ENCODE data around the gene ZNF326. TPM values are rescaled to one million over a fixed set of nuclear protein-coding genes. Genes with fewer than 3 reads are reported as not detected.

The ZNF326 gene
- total RNA-seq, 2 donors from 2014 or later = 35.5 to 46.2 TPM

- no peak overlapping the region for H3K4me3 Mint-ChIP-seq
- peaks cover 18% of the 10 kb centered on the region for H3K4me1 Mint-ChIP-seq
- H3K36me3 Mint-ChIP-seq (ENCODE audit: low read depth) = peaks cover 7% of the 10 kb centered on the region
- no peak for DNase-seq
- peaks cover 9% of the 10 kb centered on the region for H3K27me3 Mint-ChIP-seq
- H3K27ac Mint-ChIP-seq = no peak overlapping the region
- no peaks in the 10 kb centered on the region for H3K9me3 ChIP-seq (ENCODE audit: control insufficient read depth, low read length, poor library complexity, severe bottlenecking)
- ATAC-seq = no peak
Observed at GRCh38 chr1:89955311-89956205, 39.4 kb upstream of the ZNF326 start.

- H3K4me3 Mint-ChIP-seq = no peak overlapping the region
- DNase-seq = no peak
- H3K36me3 Mint-ChIP-seq (ENCODE audit: low read depth) = peaks cover 7% of the 10 kb centered on the region
- H3K4me1 Mint-ChIP-seq = peaks cover 18% of the 10 kb centered on the region
- H3K9me3 ChIP-seq (ENCODE audit: control insufficient read depth, low read length, poor library complexity, severe bottlenecking) = no peaks in the 10 kb centered on the region
- H3K27me3 Mint-ChIP-seq = peaks cover 9% of the 10 kb centered on the region
- peak; percentile 41 for ATAC-seq
- no peak overlapping the region for H3K27ac Mint-ChIP-seq
Observed at GRCh38 chr1:89957107-89957506, 37.8 kb upstream of the ZNF326 start.

- Mint-ChIP-seq H3K4me1 (peaks cover 13% of the 10 kb centered on the region), H3K4me3 (no peak overlapping the region), H3K27ac (no peak overlapping the region), H3K27me3 (peaks cover 15% of the 10 kb centered on the region), H3K36me3 (ENCODE audit: low read depth) (peaks cover 7% of the 10 kb centered on the region)
- DNase-seq (no peak), ATAC-seq (no peak)
- H3K9me3 ChIP-seq (ENCODE audit: control insufficient read depth, low read length, poor library complexity, severe bottlenecking) = no peaks in the 10 kb centered on the region
Observed at GRCh38 chr1:89958851-89959654, 35.9 kb upstream of the ZNF326 start.

- DNase-seq (no peak), ATAC-seq (no peak)
- peaks cover 7% of the 10 kb centered on the region for H3K36me3 Mint-ChIP-seq (ENCODE audit: low read depth)
- no peak overlapping the region for H3K27ac Mint-ChIP-seq
- H3K27me3 Mint-ChIP-seq = peaks cover 15% of the 10 kb centered on the region
- H3K4me1 Mint-ChIP-seq = peaks cover 12% of the 10 kb centered on the region
- no peaks in the 10 kb centered on the region for H3K9me3 ChIP-seq (ENCODE audit: control insufficient read depth, low read length, poor library complexity, severe bottlenecking)
- H3K4me3 Mint-ChIP-seq = no peak overlapping the region
Observed at GRCh38 chr1:89959719-89960118, 35.2 kb upstream of the ZNF326 start.

- ATAC-seq (no peak), DNase-seq (no peak)
- Mint-ChIP-seq H3K4me1 (peaks cover 7% of the 10 kb centered on the region), H3K27me3 (peaks cover 15% of the 10 kb centered on the region), H3K36me3 (ENCODE audit: low read depth) (peaks cover 5% of the 10 kb centered on the region), H3K27ac (no peak overlapping the region), H3K4me3 (no peak overlapping the region)
- H3K9me3 ChIP-seq (ENCODE audit: control insufficient read depth, low read length, poor library complexity, severe bottlenecking) = no peaks in the 10 kb centered on the region
Observed at GRCh38 chr1:89962024-89962741, 32.7 kb upstream of the ZNF326 start.

GRCh38 chr1:89962742-89963075 is 32.2 kb upstream of the ZNF326 start:
- Mint-ChIP-seq H3K4me3 (no peak overlapping the region), H3K27me3 (peaks cover 15% of the 10 kb centered on the region), H3K4me1 (peaks cover 5% of the 10 kb centered on the region), H3K27ac (no peak overlapping the region), H3K36me3 (ENCODE audit: low read depth) (peaks cover 5% of the 10 kb centered on the region)
- DNase-seq (no peak), ATAC-seq (no peak)
- H3K9me3 ChIP-seq (ENCODE audit: control insufficient read depth, low read length, poor library complexity, severe bottlenecking) = no peaks in the 10 kb centered on the region

GRCh38 chr1:89965193-89965768 is 29.6 kb upstream of the ZNF326 start:
- ATAC-seq = no peak

GRCh38 chr1:89966656-89967055 is 28.3 kb upstream of the ZNF326 start:
- no peak overlapping the region for H3K4me3 Mint-ChIP-seq
- H3K9me3 ChIP-seq (ENCODE audit: control insufficient read depth, low read length, poor library complexity, severe bottlenecking) = no peaks in the 10 kb centered on the region
- no peak for DNase-seq
- H3K27ac Mint-ChIP-seq = peak overlapping the region; percentile 66
- H3K4me1 Mint-ChIP-seq = no peaks in the 10 kb centered on the region
- no peaks in the 10 kb centered on the region for H3K36me3 Mint-ChIP-seq (ENCODE audit: low read depth)
- H3K27me3 Mint-ChIP-seq = peaks cover 6% of the 10 kb centered on the region
- ATAC-seq = no peak

More at GRCh38 chr1:89965193-89965768, 29.6 kb upstream of the ZNF326 start:
- DNase-seq = no peak
- H3K27ac Mint-ChIP-seq = no peak overlapping the region
- peaks cover 6% of the 10 kb centered on the region for H3K27me3 Mint-ChIP-seq
- no peaks in the 10 kb centered on the region for H3K9me3 ChIP-seq (ENCODE audit: control insufficient read depth, low read length, poor library complexity, severe bottlenecking)
- H3K4me3 Mint-ChIP-seq = no peak overlapping the region
- no peaks in the 10 kb centered on the region for H3K36me3 Mint-ChIP-seq (ENCODE audit: low read depth)
- H3K4me1 Mint-ChIP-seq = no peaks in the 10 kb centered on the region

- no peaks in the 10 kb centered on the region for H3K36me3 Mint-ChIP-seq (ENCODE audit: low read depth)
- H3K27me3 Mint-ChIP-seq = peaks cover 9% of the 10 kb centered on the region
- no peak overlapping the region for H3K27ac Mint-ChIP-seq
- ATAC-seq (no peak), DNase-seq (no peak)
- no peak overlapping the region for H3K4me3 Mint-ChIP-seq
- H3K4me1 Mint-ChIP-seq = no peaks in the 10 kb centered on the region
- peaks cover 2% of the 10 kb centered on the region for H3K9me3 ChIP-seq (ENCODE audit: control insufficient read depth, low read length, poor library complexity, severe bottlenecking)
Observed at GRCh38 chr1:89971600-89971999, 23.3 kb upstream of the ZNF326 start.

GRCh38 chr1:89972024-89972423 is 22.9 kb upstream of the ZNF326 start:
- no peak overlapping the region for H3K4me3 Mint-ChIP-seq
- no peak overlapping the region for H3K27ac Mint-ChIP-seq
- DNase-seq (no peak), ATAC-seq (no peak)
- peaks cover 2% of the 10 kb centered on the region for H3K9me3 ChIP-seq (ENCODE audit: control insufficient read depth, low read length, poor library complexity, severe bottlenecking)
- H3K36me3 Mint-ChIP-seq (ENCODE audit: low read depth) = no peaks in the 10 kb centered on the region
- H3K27me3 Mint-ChIP-seq = peaks cover 9% of the 10 kb centered on the region
- H3K4me1 Mint-ChIP-seq = no peaks in the 10 kb centered on the region

- peaks cover 9% of the 10 kb centered on the region for H3K27me3 Mint-ChIP-seq
- DNase-seq (no peak), ATAC-seq (no peak)
- no peak overlapping the region for H3K4me3 Mint-ChIP-seq
- H3K36me3 Mint-ChIP-seq (ENCODE audit: low read depth) = no peaks in the 10 kb centered on the region
- H3K4me1 Mint-ChIP-seq = no peaks in the 10 kb centered on the region
- no peak overlapping the region for H3K27ac Mint-ChIP-seq
- H3K9me3 ChIP-seq (ENCODE audit: control insufficient read depth, low read length, poor library complexity, severe bottlenecking) = peaks cover 2% of the 10 kb centered on the region
Observed at GRCh38 chr1:89973471-89974127, 21.3 kb upstream of the ZNF326 start.

GRCh38 chr1:89974256-89974655 is 20.7 kb upstream of the ZNF326 start:
- DNase-seq (no peak), ATAC-seq (no peak)
- H3K9me3 ChIP-seq (ENCODE audit: control insufficient read depth, low read length, poor library complexity, severe bottlenecking) = peaks cover 2% of the 10 kb centered on the region
- Mint-ChIP-seq H3K36me3 (ENCODE audit: low read depth) (no peaks in the 10 kb centered on the region), H3K4me3 (no peak overlapping the region), H3K27me3 (peaks cover 9% of the 10 kb centered on the region), H3K27ac (no peak overlapping the region), H3K4me1 (no peaks in the 10 kb centered on the region)

Data from T-helper 17 cell (primary cell).